Chondrocyte (in vitro differentiated cells): ENCODE data around the gene SEC14L1. TPM values are rescaled to one million over a fixed set of nuclear protein-coding genes. Genes with fewer than 3 reads are reported as not detected.

ENCODE experiments used
- DNase-seq: peaks from one replicate; pipeline ENCODE4 v3.0.0; 2021; ENCODE audit warnings: mixed read lengths, low spot score
- H3K27ac Mint-ChIP-seq: one replicate; pipeline ENCODE4 v1.8.0; 2021; ENCODE audit warnings: mild to moderate bottlenecking, moderate library complexity, mixed read lengths; ENCODE audit not compliant: unreplicated experiment
- H3K27me3 Mint-ChIP-seq: 2 replicates; pipeline ENCODE4 v1.8.0; 2021; ENCODE audit warnings: low read depth, mixed read lengths
- H3K36me3 Mint-ChIP-seq: 2 replicates; pipeline ENCODE4 v1.8.0; 2021; ENCODE audit warnings: low read depth, mixed read lengths
- H3K4me1 Mint-ChIP-seq: 2 replicates; pipeline ENCODE4 v1.8.0; 2021; ENCODE audit warnings: low read depth, mild to moderate bottlenecking, mixed read lengths
- H3K4me3 Mint-ChIP-seq: one replicate; pipeline ENCODE4 v1.8.0; 2021; ENCODE audit warnings: mild to moderate bottlenecking, moderate library complexity, mixed read lengths; ENCODE audit not compliant: unreplicated experiment
- H3K9me3 Mint-ChIP-seq: 2 replicates; pipeline ENCODE4 v1.8.0; 2021; ENCODE audit warnings: low read depth, mixed read lengths
- CTCF ChIP-seq: fragments of 200-600 bp; sonication (generic); IDR thresholded peaks from 2 replicates; pipeline ENCODE4 v1.5.0; 2021; ENCODE audit warnings: antibody characterized with exemption, mild to moderate bottlenecking, moderate library complexity
- total RNA-seq: library from RNA; stranded (reverse); gene quantifications from 3 replicates; pipeline ENCODE4 v1.2.1, GENCODE V29; 2021

The SEC14L1 gene
- total RNA-seq, 1 donor from 2014 or later: 51.8 TPM

- Mint-ChIP-seq H3K9me3 (no peaks in the 10 kb centered on the region), H3K4me1 (peaks cover 62% of the 10 kb centered on the region), H3K27me3 (no peaks in the 10 kb centered on the region), H3K36me3 (no peaks in the 10 kb centered on the region), H3K4me3 (no peak overlapping the region), H3K27ac (no peak overlapping the region)
- TF ChIP-seq CTCF: no peak
- no peak for DNase-seq
These were observed 10.2 kb upstream of the SEC14L1 start for GRCh38 chr17:77130525-77130924.

- H3K4me1 Mint-ChIP-seq: peaks cover 54% of the 10 kb centered on the region
- no peaks in the 10 kb centered on the region for H3K36me3 Mint-ChIP-seq
- no peak overlapping the region for H3K4me3 Mint-ChIP-seq
- DNase-seq: no peak
- H3K27ac Mint-ChIP-seq: peak overlapping the region; percentile 76
- no peak for TF ChIP-seq CTCF
- no peaks in the 10 kb centered on the region for H3K27me3 Mint-ChIP-seq
- H3K9me3 Mint-ChIP-seq: no peaks in the 10 kb centered on the region
These were observed 8.9 kb upstream of the SEC14L1 start for GRCh38 chr17:77131904-77132303.

GRCh38 chr17:77132411-77133086 lies 8.2 kb upstream of the SEC14L1 start:
- H3K27me3 Mint-ChIP-seq: no peaks in the 10 kb centered on the region
- H3K4me1 Mint-ChIP-seq: peaks cover 53% of the 10 kb centered on the region
- no peak for TF ChIP-seq CTCF
- no peak overlapping the region for H3K4me3 Mint-ChIP-seq
- H3K27ac Mint-ChIP-seq: peak overlapping the region; percentile 78
- DNase-seq: no peak
- H3K9me3 Mint-ChIP-seq: peaks cover 5% of the 10 kb centered on the region
- H3K36me3 Mint-ChIP-seq: no peaks in the 10 kb centered on the region

GRCh38 chr17:77133087-77133638 lies 7.6 kb upstream of the SEC14L1 start:
- Mint-ChIP-seq H3K9me3 (peaks cover 11% of the 10 kb centered on the region), H3K4me3 (no peak overlapping the region), H3K4me1 (peaks cover 53% of the 10 kb centered on the region), H3K36me3 (no peaks in the 10 kb centered on the region), H3K27me3 (no peaks in the 10 kb centered on the region), H3K27ac (peak overlapping the region; percentile 78)
- DNase-seq: no peak
- TF ChIP-seq CTCF: no peak

- Mint-ChIP-seq H3K27me3 (no peaks in the 10 kb centered on the region), H3K4me3 (no peak overlapping the region), H3K4me1 (peaks cover 35% of the 10 kb centered on the region), H3K27ac (no peak overlapping the region), H3K9me3 (peaks cover 12% of the 10 kb centered on the region), H3K36me3 (no peaks in the 10 kb centered on the region)
- DNase-seq: no peak
- TF ChIP-seq CTCF: no peak
These were observed 4.4 kb upstream of the SEC14L1 start for GRCh38 chr17:77136420-77136767.
